ENCODE data around the gene KIF3C.

The KIF3C gene

DNA sequence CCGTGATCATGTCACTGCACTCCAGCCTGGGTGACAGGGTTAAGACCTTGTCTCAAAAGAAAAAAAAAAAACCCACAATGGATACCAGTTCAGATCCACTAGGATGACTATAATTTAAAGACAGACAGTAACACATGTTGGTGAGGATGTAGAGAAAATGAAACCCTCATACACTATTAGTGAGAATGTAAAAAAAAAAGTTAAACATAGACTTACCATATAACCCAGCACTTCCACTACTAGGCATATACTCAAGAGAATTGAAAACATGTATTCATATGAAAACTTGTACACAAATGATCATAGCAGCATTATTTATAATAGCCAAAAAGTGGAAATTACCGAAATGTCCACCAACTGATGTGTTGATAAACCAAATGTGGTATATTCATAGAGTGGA, 48.7 kb downstream of the KIF3C start:
- TF ChIP-seq, protein P1, sequence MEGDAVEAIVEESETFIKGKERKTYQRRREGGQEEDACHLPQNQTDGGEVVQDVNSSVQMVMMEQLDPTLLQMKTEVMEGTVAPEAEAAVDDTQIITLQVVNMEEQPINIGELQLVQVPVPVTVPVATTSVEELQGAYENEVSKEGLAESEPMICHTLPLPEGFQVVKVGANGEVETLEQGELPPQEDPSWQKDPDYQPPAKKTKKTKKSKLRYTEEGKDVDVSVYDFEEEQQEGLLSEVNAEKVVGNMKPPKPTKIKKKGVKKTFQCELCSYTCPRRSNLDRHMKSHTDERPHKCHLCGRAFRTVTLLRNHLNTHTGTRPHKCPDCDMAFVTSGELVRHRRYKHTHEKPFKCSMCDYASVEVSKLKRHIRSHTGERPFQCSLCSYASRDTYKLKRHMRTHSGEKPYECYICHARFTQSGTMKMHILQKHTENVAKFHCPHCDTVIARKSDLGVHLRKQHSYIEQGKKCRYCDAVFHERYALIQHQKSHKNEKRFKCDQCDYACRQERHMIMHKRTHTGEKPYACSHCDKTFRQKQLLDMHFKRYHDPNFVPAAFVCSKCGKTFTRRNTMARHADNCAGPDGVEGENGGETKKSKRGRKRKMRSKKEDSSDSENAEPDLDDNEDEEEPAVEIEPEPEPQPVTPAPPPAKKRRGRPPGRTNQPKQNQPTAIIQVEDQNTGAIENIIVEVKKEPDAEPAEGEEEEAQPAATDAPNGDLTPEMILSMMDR (IDR thresholded peaks at IDR 0.05; ENCODE audit: control insufficient read depth, insufficient read depth, low read depth, low read length, missing control alignments), result no peak
- DNase-seq (ENCODE audit: low read depth), result no peak
- no peak overlapping the region for H3K4me3 ChIP-seq (ENCODE audit: control insufficient read depth, low read depth, low read length)

DNA sequence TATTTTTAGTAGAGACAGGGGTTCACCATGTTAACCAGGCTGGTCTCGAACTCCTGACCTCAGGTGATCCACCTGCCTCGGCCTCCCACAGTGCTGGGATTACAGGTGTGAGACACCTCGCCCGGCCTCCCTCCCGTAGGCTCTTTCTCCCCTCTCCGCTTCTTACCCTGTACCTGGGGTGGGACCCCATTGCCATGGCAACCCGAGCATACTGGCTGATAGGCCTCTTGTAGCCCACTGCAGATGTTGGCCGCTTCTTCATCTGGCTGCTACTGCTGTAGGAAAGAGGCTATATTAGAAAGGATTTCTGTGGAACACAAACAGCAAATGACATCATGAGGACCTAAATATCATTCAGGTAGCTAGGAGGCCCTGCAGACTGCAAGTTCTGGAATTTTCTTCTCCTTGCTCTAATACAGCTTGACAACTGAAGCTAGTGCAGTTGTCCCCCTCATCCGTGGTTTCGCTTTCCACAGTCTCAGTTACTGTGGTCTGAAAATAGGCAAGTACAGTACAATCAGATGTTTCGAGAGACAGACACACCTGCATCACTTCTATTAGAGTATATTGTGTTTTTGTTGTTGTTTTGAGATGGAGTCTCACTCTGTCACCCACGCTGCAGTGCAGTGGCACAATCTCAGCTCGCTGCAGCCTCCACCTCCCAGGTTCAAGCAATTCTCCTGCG, 52.4 kb downstream of the KIF3C start:
- TF ChIP-seq, protein P1 (IDR thresholded peaks at IDR 0.05; ENCODE audit: control insufficient read depth, insufficient read depth, low read depth, low read length, missing control alignments), result no peak
- no peak for DNase-seq (ENCODE audit: low read depth)
- H3K4me3 ChIP-seq (ENCODE audit: control insufficient read depth, low read depth, low read length), result no peak overlapping the region

DNA sequence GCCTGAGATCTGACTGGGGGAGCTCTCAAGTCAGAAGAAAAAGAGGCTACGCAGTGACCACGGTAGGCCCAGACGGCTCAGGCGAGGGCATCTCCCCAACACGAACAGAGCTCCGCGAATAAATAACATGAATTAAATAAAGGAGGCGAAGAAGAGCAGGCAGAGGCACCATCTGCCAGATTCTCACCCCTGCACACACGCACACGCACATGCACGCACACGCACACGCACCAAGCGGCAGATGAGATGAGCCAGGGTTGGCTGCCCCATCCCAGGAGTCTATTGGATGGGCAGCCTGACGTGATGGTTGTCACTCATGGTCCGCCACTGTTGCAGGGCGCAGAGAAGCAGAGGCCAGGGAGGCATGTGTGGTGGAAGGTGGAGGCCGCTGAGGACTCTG, 53.6 kb downstream of the KIF3C start:
- TF ChIP-seq, protein P1 (IDR thresholded peaks at IDR 0.05; ENCODE audit: control insufficient read depth, insufficient read depth, low read depth, low read length, missing control alignments), result no peak
- DNase-seq (ENCODE audit: low read depth), result no peak
- H3K4me3 ChIP-seq (ENCODE audit: control insufficient read depth, low read depth, low read length), result no peak overlapping the region

DNA sequence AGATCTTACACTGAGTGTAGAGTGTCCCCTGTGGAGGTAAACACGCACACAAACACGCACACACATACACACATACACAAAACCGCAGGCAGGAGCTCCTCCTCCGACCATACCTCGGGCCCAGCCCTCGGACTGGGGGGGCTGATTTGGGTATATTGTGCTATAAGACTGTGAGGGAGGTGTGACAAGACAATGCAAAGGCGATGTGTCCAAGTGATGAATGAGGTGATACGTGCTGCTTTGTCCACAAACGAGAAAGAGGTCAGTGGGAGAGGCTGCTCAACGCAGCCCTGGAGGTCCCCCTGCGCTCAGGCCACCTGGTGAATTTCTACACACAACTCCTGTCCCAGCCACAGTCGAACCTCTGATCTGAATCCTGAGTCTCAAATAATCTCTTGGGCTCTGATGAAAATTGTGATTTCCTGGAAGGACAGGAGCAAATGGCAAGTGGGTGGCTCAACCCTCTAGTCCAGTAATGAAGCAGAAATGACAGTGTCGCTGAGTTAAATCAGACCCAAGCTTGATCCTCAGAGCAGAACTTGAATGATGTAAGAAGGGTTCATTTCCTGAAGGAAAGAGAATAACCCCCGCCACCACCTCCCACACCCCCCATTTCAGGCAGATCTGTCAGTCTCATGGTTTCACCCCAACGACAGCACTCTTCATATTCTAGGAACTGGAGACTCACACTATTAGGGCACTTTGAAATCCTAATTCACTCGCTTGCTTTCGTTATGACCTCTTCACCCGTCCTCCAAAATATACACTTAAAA, 55.1 kb downstream of the KIF3C start:
- no peak overlapping the region for H3K4me3 ChIP-seq (ENCODE audit: control insufficient read depth, low read depth, low read length)
- TF ChIP-seq, protein P1 (IDR thresholded peaks at IDR 0.05; ENCODE audit: control insufficient read depth, insufficient read depth, low read depth, low read length, missing control alignments), result no peak
- no peak for DNase-seq (ENCODE audit: low read depth)

DNA sequence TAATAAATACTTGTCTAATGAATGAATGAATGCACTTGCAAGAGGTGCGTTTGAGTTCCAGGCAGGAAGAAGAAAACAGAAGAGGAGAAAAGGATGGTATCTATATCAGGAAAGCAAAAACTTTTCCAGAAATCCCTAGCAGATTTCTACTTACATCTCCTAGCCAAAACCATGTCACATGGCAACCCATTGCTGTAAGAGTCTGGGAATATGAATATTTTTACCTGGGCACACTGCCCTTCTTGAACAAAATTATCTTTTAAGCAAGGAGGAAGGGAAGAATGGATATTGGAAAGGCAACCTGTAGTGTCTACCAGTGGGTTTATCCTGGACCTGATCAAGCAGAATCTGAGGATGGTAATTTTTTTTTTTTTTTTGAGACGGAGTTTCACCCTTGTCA, 59.8 kb downstream of the KIF3C start:
- no peak for DNase-seq (ENCODE audit: low read depth)
- H3K4me3 ChIP-seq (ENCODE audit: control insufficient read depth, low read depth, low read length), result no peak overlapping the region
- TF ChIP-seq, protein P1 (IDR thresholded peaks at IDR 0.05; ENCODE audit: control insufficient read depth, insufficient read depth, low read depth, low read length, missing control alignments), result no peak

DNA sequence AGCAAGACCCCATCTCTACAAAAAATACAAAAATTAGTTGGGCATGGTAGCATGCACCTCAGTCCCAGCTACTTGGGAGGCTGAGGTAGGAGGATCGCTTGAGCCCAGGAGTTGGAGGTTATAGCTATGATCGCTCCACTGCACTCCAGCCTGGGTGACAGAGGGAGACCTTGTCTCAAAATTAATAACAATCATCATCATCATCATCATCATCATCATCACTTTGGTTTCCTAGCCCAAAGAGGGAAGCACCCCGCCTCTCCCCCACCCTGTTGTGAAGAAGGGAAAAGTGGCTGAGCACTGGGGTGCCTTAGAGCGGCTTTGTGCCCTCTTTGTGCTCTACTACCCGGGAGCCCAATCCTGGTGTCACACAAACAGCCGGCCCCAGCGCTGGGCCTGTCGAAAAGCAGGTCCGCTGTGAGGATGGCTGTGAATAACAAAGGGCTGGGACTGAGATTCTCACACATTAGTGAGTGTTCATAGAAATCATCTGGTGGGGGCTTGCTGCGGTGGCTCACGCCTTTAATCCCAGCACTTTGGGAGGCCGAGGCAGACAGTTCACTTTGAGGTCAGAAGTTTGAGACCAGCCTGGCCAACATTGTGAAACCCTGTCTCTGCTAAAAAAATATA, 61.4 kb downstream of the KIF3C start:
- TF ChIP-seq, protein P1 (IDR thresholded peaks at IDR 0.05; ENCODE audit: control insufficient read depth, insufficient read depth, low read depth, low read length, missing control alignments), result no peak
- DNase-seq (ENCODE audit: low read depth), result no peak
- H3K4me3 ChIP-seq (ENCODE audit: control insufficient read depth, low read depth, low read length), result no peak overlapping the region
